Neural progenitor cell (in vitro differentiated cells): ENCODE data around the gene PHKA1. TPM values are rescaled to one million over a fixed set of nuclear protein-coding genes. Genes with fewer than 3 reads are reported as not detected.

Experiments used
- DNase-seq: peaks from one replicate; pipeline ENCODE4 v3.0.0-alpha.2; 2016; ENCODE audit warnings: low spot score
- H2AFZ ChIP-seq: fragments of 200-600 bp; sonication (generic); replicated peaks from 2 replicates; pipeline ENCODE4 v1.6.1; 2016; ENCODE audit warnings: antibody characterized with exemption
- H3F3A ChIP-seq: fragments of 200-600 bp; sonication (generic); 2 replicates; pipeline ENCODE4 v1.6.1; 2016; ENCODE audit warnings: antibody characterized with exemption, low read depth
- H3K27ac ChIP-seq: fragments of 200-600 bp; sonication (generic); 2 replicates; pipeline ENCODE4 v1.5.1; 2016; ENCODE audit warnings: mild to moderate bottlenecking
- H3K27me3 ChIP-seq: fragments of 200-600 bp; sonication (generic); 2 replicates; pipeline ENCODE4 v1.6.1; 2016; ENCODE audit warnings: mild to moderate bottlenecking, moderate library complexity
- H3K36me3 ChIP-seq: fragments of 200-600 bp; sonication (generic); 2 replicates; pipeline ENCODE4 v1.5.1; 2016
- H3K4me1 ChIP-seq: fragments of 200-600 bp; sonication (generic); 2 replicates; pipeline ENCODE4 v1.6.1; 2016; ENCODE audit warnings: mixed run types
- H3K4me2 ChIP-seq: fragments of 200-600 bp; sonication (generic); 2 replicates; pipeline ENCODE4 v1.6.1; 2016
- H3K4me3 ChIP-seq: fragments of 200-600 bp; sonication (generic); 2 replicates; pipeline ENCODE4 v1.5.1; 2016
- H3K79me2 ChIP-seq: fragments of 200-600 bp; sonication (generic); 2 replicates; pipeline ENCODE4 v1.6.1; 2016; ENCODE audit warnings: low read depth
- H3K9ac ChIP-seq: fragments of 200-600 bp; sonication (generic); 2 replicates; pipeline ENCODE4 v1.6.1; 2016
- H3K9me3 ChIP-seq: fragments of 200-600 bp; sonication (generic); 2 replicates; pipeline ENCODE4 v1.5.1; 2016; ENCODE audit warnings: low read depth
- H4K20me1 ChIP-seq: fragments of 200-600 bp; sonication (generic); 2 replicates; pipeline ENCODE4 v1.6.1; 2016; ENCODE audit warnings: low read depth
- H3K27ac Mint-ChIP-seq: 3 replicates; pipeline ENCODE4 v1.8.0; 2021; ENCODE audit warnings: mixed read lengths
- H3K27me3 Mint-ChIP-seq: 2 replicates; pipeline ENCODE4 v1.8.0; 2022; ENCODE audit warnings: low read depth, mild to moderate bottlenecking, inconsistent platforms, moderate library complexity, mixed read lengths; ENCODE audit not compliant: insufficient read depth
- H3K36me3 Mint-ChIP-seq: 3 replicates; pipeline ENCODE4 v1.8.0; 2021; ENCODE audit warnings: mixed read lengths
- H3K4me1 Mint-ChIP-seq: 3 replicates; pipeline ENCODE4 v1.8.0; 2021; ENCODE audit warnings: mixed read lengths
- H3K4me3 Mint-ChIP-seq: 3 replicates; pipeline ENCODE4 v1.8.0; 2021; ENCODE audit warnings: mild to moderate bottlenecking, moderate library complexity, mixed read lengths
- H3K9me3 Mint-ChIP-seq: 3 replicates; pipeline ENCODE4 v1.8.0; 2020; ENCODE audit warnings: mixed read lengths
- CTCF ChIP-seq: fragments of 200-600 bp; sonication (generic); IDR thresholded peaks from 2 replicates; pipeline ENCODE4 v1.5.1; 2017; ENCODE audit warnings: antibody characterized with exemption, mild to moderate bottlenecking
- EZH2 ChIP-seq: fragments of 200-600 bp; sonication (generic); IDR thresholded peaks from 2 replicates; pipeline ENCODE4 v1.6.1; 2017; ENCODE audit warnings: antibody characterized with exemption, mild to moderate bottlenecking, moderate library complexity
- EZH2phosphoT487 ChIP-seq: fragments of 200-600 bp; sonication (generic); IDR thresholded peaks from 2 replicates; pipeline ENCODE4 v1.6.1; 2017; ENCODE audit warnings: antibody characterized with exemption
- total RNA-seq: library from RNA; depleted of rRNA; stranded (reverse); fragments of >200 nt; gene quantifications from 2 replicates; pipeline ENCODE4 v1.2.3, GENCODE V29; 2015; ENCODE audit warnings: low replicate concordance

Gene PHKA1
- total RNA-seq, 1 donor from 2014 or later, result 5.1 TPM

GRCh38 chrX:72727846-72728245 lies 13.7 kb upstream of the PHKA1 start:
- no peak overlapping the region for H3K27ac Mint-ChIP-seq

GRCh38 chrX:72716766-72717165 lies 2.7 kb upstream of the PHKA1 start:
- no peak overlapping the region for H3K4me3 Mint-ChIP-seq
- TF ChIP-seq EZH2phosphoT487 (no peak), CTCF (no peak), EZH2 (no peak)
- peaks cover 5% of the 10 kb centered on the region for H3F3A ChIP-seq

More at GRCh38 chrX:72727846-72728245, 13.7 kb upstream of the PHKA1 start:
- DNase-seq, result no peak
- Histone ChIP-seq H4K20me1 (no peaks in the 10 kb centered on the region), H3K4me3 (no peak overlapping the region), H3K9ac (no peak overlapping the region), H3F3A (no peaks in the 10 kb centered on the region), H3K27ac (no peak overlapping the region), H3K79me2 (no peaks in the 10 kb centered on the region), H3K36me3 (no peaks in the 10 kb centered on the region), H3K4me1 (peaks cover under 1% of the 10 kb centered on the region), H3K4me2 (no peak overlapping the region), H3K27me3 (no peaks in the 10 kb centered on the region), H3K9me3 (peaks cover 7% of the 10 kb centered on the region), H2AFZ (no peak overlapping the region)
- TF ChIP-seq EZH2 (no peak), EZH2phosphoT487 (no peak), CTCF (no peak)
- no peaks in the 10 kb centered on the region for H3K36me3 Mint-ChIP-seq
- H3K4me3 Mint-ChIP-seq, result no peak overlapping the region
- H3K27me3 Mint-ChIP-seq, result peaks cover 2% of the 10 kb centered on the region
- H3K9me3 Mint-ChIP-seq, result peaks cover 2% of the 10 kb centered on the region
- H3K4me1 Mint-ChIP-seq, result peaks cover under 1% of the 10 kb centered on the region

GRCh38 chrX:72715546-72715945 lies 1.4 kb upstream of the PHKA1 start:
- Histone ChIP-seq H3K9ac (no peak overlapping the region), H3K9me3 (no peaks in the 10 kb centered on the region), H3F3A (peaks cover 5% of the 10 kb centered on the region), H3K27me3 (peaks cover 6% of the 10 kb centered on the region), H3K4me3 (no peak overlapping the region), H3K27ac (no peak overlapping the region), H3K36me3 (no peaks in the 10 kb centered on the region), H4K20me1 (no peaks in the 10 kb centered on the region), H3K79me2 (no peaks in the 10 kb centered on the region), H2AFZ (no peak overlapping the region), H3K4me2 (no peak overlapping the region), H3K4me1 (no peaks in the 10 kb centered on the region)
- DNase-seq, result no peak
- peaks cover 4% of the 10 kb centered on the region for H3K27me3 Mint-ChIP-seq
- H3K4me3 Mint-ChIP-seq, result peak overlapping the region; percentile 50
- TF ChIP-seq EZH2 (no peak), EZH2phosphoT487 (no peak), CTCF (no peak)
- H3K36me3 Mint-ChIP-seq, result no peaks in the 10 kb centered on the region
- H3K4me1 Mint-ChIP-seq, result no peaks in the 10 kb centered on the region
- peaks cover 12% of the 10 kb centered on the region for H3K9me3 Mint-ChIP-seq
- H3K27ac Mint-ChIP-seq, result no peak overlapping the region

More at GRCh38 chrX:72716766-72717165, 2.7 kb upstream of the PHKA1 start:
- H3K9ac ChIP-seq, result no peak overlapping the region
- H3K36me3 ChIP-seq, result no peaks in the 10 kb centered on the region
- H3K4me1 Mint-ChIP-seq, result no peaks in the 10 kb centered on the region
- H3K4me1 ChIP-seq, result no peaks in the 10 kb centered on the region
- no peaks in the 10 kb centered on the region for H3K79me2 ChIP-seq
- peaks cover 6% of the 10 kb centered on the region for H3K27me3 ChIP-seq
- no peaks in the 10 kb centered on the region for H3K9me3 ChIP-seq
- peaks cover 4% of the 10 kb centered on the region for H3K27me3 Mint-ChIP-seq
- H2AFZ ChIP-seq, result no peak overlapping the region
- DNase-seq, result no peak
- H3K36me3 Mint-ChIP-seq, result no peaks in the 10 kb centered on the region
- no peak overlapping the region for H3K4me3 ChIP-seq
- H3K9me3 Mint-ChIP-seq, result peaks cover 12% of the 10 kb centered on the region
- no peak overlapping the region for H3K27ac ChIP-seq
- H3K27ac Mint-ChIP-seq, result no peak overlapping the region
- H3K4me2 ChIP-seq, result no peak overlapping the region
- no peaks in the 10 kb centered on the region for H4K20me1 ChIP-seq
